Midbrain (tissue), 1 donor: ENCODE data around the gene TNFRSF1A.
"Not testable (repeated sequence)": the region's sequence is repeated elsewhere in the genome, so short reads cannot be mapped to it uniquely, and the experiment has no call there.

Experiments used
- DNase-seq: peaks from one replicate; lab custom pipeline; 2025; lab: John Stamatoyannopoulos, UW

The TNFRSF1A gene

GRCh38 chr12:6356374-6356820 is 14.5 kb upstream of the TNFRSF1A start:
- DNase-seq = no peak

GRCh38 chr12:6355491-6356373 is 13.9 kb upstream of the TNFRSF1A start:
- DNase-seq = no peak

- DNase-seq = no peak
Observed at GRCh38 chr12:6354495-6355393, 12.9 kb upstream of the TNFRSF1A start.

- no peak for DNase-seq
Observed at GRCh38 chr12:6352193-6353173, 10.6 kb upstream of the TNFRSF1A start.

- DNase-seq = no peak
Observed at GRCh38 chr12:6351622-6352021, 9.7 kb upstream of the TNFRSF1A start.

GRCh38 chr12:6347367-6348338 is 5.8 kb upstream of the TNFRSF1A start:
- no peak for DNase-seq

GRCh38 chr12:6346942-6347341 is 5.1 kb upstream of the TNFRSF1A start:
- no peak for DNase-seq

GRCh38 chr12:6346235-6346832 is 4.5 kb upstream of the TNFRSF1A start:
- DNase-seq = no peak

GRCh38 chr12:6345319-6346091 is 3.6 kb upstream of the TNFRSF1A start:
- no peak for DNase-seq

GRCh38 chr12:6344101-6344660 is 2.3 kb upstream of the TNFRSF1A start:
- not testable (repeated sequence) for DNase-seq

- DNase-seq = no peak
Observed at GRCh38 chr12:6343518-6343917, 1.6 kb upstream of the TNFRSF1A start.

- DNase-seq = no peak
Observed at GRCh38 chr12:6342140-6342889, 439 bp upstream of the TNFRSF1A start.

GRCh38 chr12:6340745-6341416 is 995 bp downstream of the TNFRSF1A start:
- DNase-seq = no peak

GRCh38 chr12:6340032-6340638 is 1.7 kb downstream of the TNFRSF1A start:
- DNase-seq = no peak

GRCh38 chr12:6338955-6339354 is 2.9 kb downstream of the TNFRSF1A start:
- DNase-seq = no peak

GRCh38 chr12:6338536-6338935 is 3.3 kb downstream of the TNFRSF1A start:
- not testable (repeated sequence) for DNase-seq

GRCh38 chr12:6337958-6338433 is 3.9 kb downstream of the TNFRSF1A start:
- DNase-seq = no peak
